Mesendoderm (in vitro differentiated cells): ENCODE data around the gene ANP32D.
"Not testable (repeated sequence)": the region's sequence is repeated elsewhere in the genome, so short reads cannot be mapped to it uniquely, and the experiment has no call there.

ENCODE experiments used
- DNase-seq: peaks from one replicate; pipeline ENCODE4 v3.0.0; 2013
- H2AK5ac ChIP-seq: 2 replicates; pipeline ENCODE4 v1.6.1; 2013; ENCODE audit warnings: low read length, inconsistent platforms
- H2BK120ac ChIP-seq: 2 replicates; pipeline ENCODE4 v1.6.1; 2013; ENCODE audit warnings: low read depth, mild to moderate bottlenecking, low read length, moderate library complexity, mixed read lengths
- H2BK15ac ChIP-seq: replicated peaks from 2 replicates; pipeline ENCODE4 v1.6.1; 2013; ENCODE audit warnings: low read depth, mild to moderate bottlenecking, moderate library complexity
- H2BK5ac ChIP-seq: 2 replicates; pipeline ENCODE4 v1.6.1; 2013; ENCODE audit warnings: low read length, inconsistent platforms
- H3K18ac ChIP-seq: 2 replicates; pipeline ENCODE4 v1.6.1; 2013; ENCODE audit warnings: mild to moderate bottlenecking, low read length, mixed read lengths
- H3K23ac ChIP-seq: one replicate; pipeline ENCODE4 v1.6.1; 2013; ENCODE audit warnings: low read length
- H3K27ac ChIP-seq: 2 replicates; pipeline ENCODE4 v1.5.1; 2013; ENCODE audit warnings: low read depth, mild to moderate bottlenecking, inconsistent platforms, low read length, moderate library complexity
- H3K27me3 ChIP-seq: 2 replicates; pipeline ENCODE4 v1.6.1; 2013; ENCODE audit warnings: low read length, control low read depth, mild to moderate bottlenecking, inconsistent platforms; ENCODE audit not compliant: insufficient read depth, poor library complexity
- H3K36me3 ChIP-seq: 2 replicates; pipeline ENCODE4 v1.6.1; 2013; ENCODE audit warnings: low read length, inconsistent platforms; ENCODE audit not compliant: control insufficient read depth, insufficient read depth
- H3K4ac ChIP-seq: one replicate; pipeline ENCODE4 v1.6.1; 2013; ENCODE audit warnings: low read depth, mild to moderate bottlenecking, low read length, moderate library complexity
- H3K4me1 ChIP-seq: 2 replicates; pipeline ENCODE4 v1.6.1; 2013; ENCODE audit warnings: low read depth, low read length, inconsistent platforms; ENCODE audit not compliant: control insufficient read depth
- H3K4me2 ChIP-seq: 2 replicates; pipeline ENCODE4 v1.6.1; 2013; ENCODE audit warnings: low read length
- H3K4me3 ChIP-seq: 2 replicates; pipeline ENCODE4 v1.5.1; 2013; ENCODE audit warnings: mild to moderate bottlenecking, low read length
- H3K56ac ChIP-seq: one replicate; pipeline ENCODE4 v1.6.1; 2013; ENCODE audit warnings: low read length
- H3K79me1 ChIP-seq: 2 replicates; pipeline ENCODE4 v1.6.1; 2013; ENCODE audit warnings: low read length, inconsistent platforms
- H3K79me2 ChIP-seq: 2 replicates; pipeline ENCODE4 v1.6.1; 2013; ENCODE audit warnings: mild to moderate bottlenecking, low read length; ENCODE audit not compliant: control insufficient read depth, insufficient read depth
- H3K9ac ChIP-seq: 2 replicates; pipeline ENCODE4 v1.6.1; 2013; ENCODE audit warnings: low read length, inconsistent platforms
- H4K5ac ChIP-seq: one replicate; pipeline ENCODE4 v1.6.1; 2013; ENCODE audit warnings: low read length
- H4K8ac ChIP-seq: one replicate; pipeline ENCODE4 v1.6.1; 2013; ENCODE audit warnings: low read depth, mild to moderate bottlenecking, control low read depth, low read length, moderate library complexity
- WGBS: extraction: QIAGEN DNeasy Blood & Tissue Kit; methylation state at CpG from one replicate; pipeline ENCODE4 v1.1.7; 2013; ENCODE audit warnings: low lambda C conversion rate, missing lambda C conversion rate; ENCODE audit not compliant: insufficient coverage; ENCODE audit errors: extremely low coverage; 5-methylcytosine and 5-hydroxymethylcytosine counted together

ANP32D gene

GRCh38 chr12:48482930-48483329, 10.6 kb downstream of the ANP32D start:
- H3K4ac ChIP-seq, result no peak overlapping the region
- no peak overlapping the region for H4K5ac ChIP-seq
- no peaks in the 10 kb centered on the region for H3K27me3 ChIP-seq
- H3K9ac ChIP-seq, result no peak overlapping the region
- H2BK15ac ChIP-seq, result no peak overlapping the region
- no peaks in the 10 kb centered on the region for H3K36me3 ChIP-seq
- H2AK5ac ChIP-seq, result no peak overlapping the region
- H3K79me1 ChIP-seq, result no peaks in the 10 kb centered on the region
- no peak overlapping the region for H3K27ac ChIP-seq
- no peak overlapping the region for H3K56ac ChIP-seq
- H3K18ac ChIP-seq, result no peak overlapping the region
- H4K8ac ChIP-seq, result no peak overlapping the region
- H3K4me2 ChIP-seq, result no peak overlapping the region
- H3K79me2 ChIP-seq, result no peaks in the 10 kb centered on the region
- DNase-seq, result no peak
- no peak overlapping the region for H3K23ac ChIP-seq
- H3K4me1 ChIP-seq, result no peaks in the 10 kb centered on the region
- no peak overlapping the region for H2BK120ac ChIP-seq
- H2BK5ac ChIP-seq, result no peak overlapping the region
- WGBS, result no CpG with 5 or more reads among the region's 3 CpGs
- H3K4me3 ChIP-seq, result no peak overlapping the region

GRCh38 chr12:48486261-48486660, 13.9 kb downstream of the ANP32D start:
- DNase-seq, result no peak
- no peak overlapping the region for H2AK5ac ChIP-seq
- H3K18ac ChIP-seq, result no peak overlapping the region
- no CpG with 5 or more reads among the region's 2 CpGs for WGBS
- H3K79me2 ChIP-seq, result no peaks in the 10 kb centered on the region
- no peak overlapping the region for H3K23ac ChIP-seq
- H3K27ac ChIP-seq, result no peak overlapping the region
- no peaks in the 10 kb centered on the region for H3K27me3 ChIP-seq
- no peak overlapping the region for H3K4me2 ChIP-seq
- H2BK120ac ChIP-seq, result no peak overlapping the region
- H3K4ac ChIP-seq, result no peak overlapping the region
- no peaks in the 10 kb centered on the region for H3K36me3 ChIP-seq
- no peak overlapping the region for H4K5ac ChIP-seq
- no peaks in the 10 kb centered on the region for H3K4me1 ChIP-seq
- H3K4me3 ChIP-seq, result no peak overlapping the region
- no peak overlapping the region for H4K8ac ChIP-seq
- no peak overlapping the region for H3K9ac ChIP-seq
- no peak overlapping the region for H3K56ac ChIP-seq
- no peak overlapping the region for H2BK15ac ChIP-seq
- H3K79me1 ChIP-seq, result no peaks in the 10 kb centered on the region
- H2BK5ac ChIP-seq, result no peak overlapping the region

GRCh38 chr12:48486679-48487078, 14.3 kb downstream of the ANP32D start:
- H3K4me2 ChIP-seq, result no peak overlapping the region
- no peak overlapping the region for H4K8ac ChIP-seq
- no peak overlapping the region for H3K18ac ChIP-seq
- H2AK5ac ChIP-seq, result no peak overlapping the region
- no CpG with 5 or more reads among the region's 5 CpGs for WGBS
- no peak overlapping the region for H3K23ac ChIP-seq
- H3K36me3 ChIP-seq, result no peaks in the 10 kb centered on the region
- H3K56ac ChIP-seq, result no peak overlapping the region
- H3K79me1 ChIP-seq, result no peaks in the 10 kb centered on the region
- H3K79me2 ChIP-seq, result no peaks in the 10 kb centered on the region
- no peak overlapping the region for H3K4me3 ChIP-seq
- no peak overlapping the region for H2BK120ac ChIP-seq
- no peak overlapping the region for H2BK15ac ChIP-seq
- no peaks in the 10 kb centered on the region for H3K27me3 ChIP-seq
- H3K4me1 ChIP-seq, result no peaks in the 10 kb centered on the region
- no peak overlapping the region for H2BK5ac ChIP-seq
- H3K4ac ChIP-seq, result no peak overlapping the region
- H3K9ac ChIP-seq, result no peak overlapping the region
- H4K5ac ChIP-seq, result no peak overlapping the region
- H3K27ac ChIP-seq, result no peak overlapping the region
- no peak for DNase-seq

- Histone ChIP-seq H3K36me3 (no peaks in the 10 kb centered on the region), H3K4me3 (no peak overlapping the region), H2BK15ac (no peak overlapping the region), H3K4me2 (no peak overlapping the region), H4K8ac (no peak overlapping the region), H3K9ac (no peak overlapping the region), H4K5ac (no peak overlapping the region), H3K79me1 (no peaks in the 10 kb centered on the region), H3K23ac (no peak overlapping the region), H3K4me1 (no peaks in the 10 kb centered on the region), H3K4ac (no peak overlapping the region), H2BK5ac (no peak overlapping the region), H3K27ac (no peak overlapping the region), H2AK5ac (no peak overlapping the region), H3K79me2 (no peaks in the 10 kb centered on the region), H3K27me3 (no peaks in the 10 kb centered on the region), H3K18ac (no peak overlapping the region), H2BK120ac (no peak overlapping the region), H3K56ac (no peak overlapping the region)
- no peak for DNase-seq
- no CpG with 5 or more reads among the region's 2 CpGs for WGBS
These were observed 16.7 kb downstream of the ANP32D start for GRCh38 chr12:48489012-48489411.

GRCh38 chr12:48489456-48489855, 17.1 kb downstream of the ANP32D start:
- H3K4ac ChIP-seq, DNase-seq, H3K4me3 ChIP-seq, H3K36me3 ChIP-seq, H4K8ac ChIP-seq, H3K4me1 ChIP-seq, H3K56ac ChIP-seq, H3K79me1 ChIP-seq, H3K23ac ChIP-seq, H3K79me2 ChIP-seq, H2AK5ac ChIP-seq, H2BK5ac ChIP-seq, H4K5ac ChIP-seq, H3K18ac ChIP-seq, H3K27me3 ChIP-seq, H2BK15ac ChIP-seq, H2BK120ac ChIP-seq, H3K9ac ChIP-seq, H3K27ac ChIP-seq, H3K4me2 ChIP-seq: not testable (repeated sequence)
- no CpG with 5 or more reads among the region's 7 CpGs for WGBS

- not testable (repeated sequence) for H3K18ac ChIP-seq, H3K27me3 ChIP-seq, H4K8ac ChIP-seq, H3K79me1 ChIP-seq, H2AK5ac ChIP-seq, H3K4me2 ChIP-seq, H2BK120ac ChIP-seq, H3K4me1 ChIP-seq, DNase-seq, H3K4ac ChIP-seq, H2BK5ac ChIP-seq, H3K27ac ChIP-seq, H4K5ac ChIP-seq, H3K23ac ChIP-seq, H3K79me2 ChIP-seq, H3K36me3 ChIP-seq, H3K56ac ChIP-seq, H2BK15ac ChIP-seq, H3K9ac ChIP-seq, H3K4me3 ChIP-seq
- WGBS, result no CpG with 5 or more reads among the region's 32 CpGs
These were observed 27.9 kb downstream of the ANP32D start for GRCh38 chr12:48500281-48500680.
